ENCODE measurements around the gene LONP1. TPM values are rescaled to one million over a fixed set of nuclear protein-coding genes. Genes with fewer than 3 reads are reported as not detected.
"Not testable (repeated sequence)": the region's sequence is repeated elsewhere in the genome, so short reads cannot be mapped to it uniquely, and the experiment has no call there.

The LONP1 gene
- total RNA-seq, 2 donors from 2014 or later: 52.8 to 82.8 TPM

DNA sequence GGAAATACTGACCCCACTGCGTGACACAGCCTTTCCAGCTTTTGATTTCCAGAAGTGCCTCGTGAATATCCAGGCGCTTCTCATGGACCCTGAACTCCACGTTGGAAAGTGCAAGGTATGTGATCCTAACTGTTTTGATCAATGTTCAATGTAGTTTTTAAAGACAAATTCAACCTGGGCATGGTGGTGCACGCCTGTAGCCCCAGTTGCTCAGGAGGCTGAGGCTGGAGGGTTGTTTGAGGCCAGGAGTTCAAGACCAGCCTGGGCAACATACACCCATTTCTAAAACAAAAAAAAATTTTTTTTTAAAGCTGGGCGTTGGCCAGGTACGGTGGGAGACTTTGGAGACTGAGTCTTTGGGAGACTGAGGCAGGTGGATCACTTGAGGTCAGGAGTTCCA lies 31.8 kb upstream of the LONP1 start:
- H3K27ac ChIP-seq: no peak overlapping the region
- TF ChIP-seq, protein P1, sequence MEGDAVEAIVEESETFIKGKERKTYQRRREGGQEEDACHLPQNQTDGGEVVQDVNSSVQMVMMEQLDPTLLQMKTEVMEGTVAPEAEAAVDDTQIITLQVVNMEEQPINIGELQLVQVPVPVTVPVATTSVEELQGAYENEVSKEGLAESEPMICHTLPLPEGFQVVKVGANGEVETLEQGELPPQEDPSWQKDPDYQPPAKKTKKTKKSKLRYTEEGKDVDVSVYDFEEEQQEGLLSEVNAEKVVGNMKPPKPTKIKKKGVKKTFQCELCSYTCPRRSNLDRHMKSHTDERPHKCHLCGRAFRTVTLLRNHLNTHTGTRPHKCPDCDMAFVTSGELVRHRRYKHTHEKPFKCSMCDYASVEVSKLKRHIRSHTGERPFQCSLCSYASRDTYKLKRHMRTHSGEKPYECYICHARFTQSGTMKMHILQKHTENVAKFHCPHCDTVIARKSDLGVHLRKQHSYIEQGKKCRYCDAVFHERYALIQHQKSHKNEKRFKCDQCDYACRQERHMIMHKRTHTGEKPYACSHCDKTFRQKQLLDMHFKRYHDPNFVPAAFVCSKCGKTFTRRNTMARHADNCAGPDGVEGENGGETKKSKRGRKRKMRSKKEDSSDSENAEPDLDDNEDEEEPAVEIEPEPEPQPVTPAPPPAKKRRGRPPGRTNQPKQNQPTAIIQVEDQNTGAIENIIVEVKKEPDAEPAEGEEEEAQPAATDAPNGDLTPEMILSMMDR (IDR thresholded peaks at IDR 0.05): no peak
- no peaks in the 10 kb centered on the region for H3K9me3 ChIP-seq
- no peak overlapping the region for H3K4me3 ChIP-seq
- DNase-seq (ENCODE audit: low spot score) (no peak), ATAC-seq (ENCODE audit: insufficient number of reproducible peaks, low FRiP score, low read depth) (no peak)
- H3K36me3 ChIP-seq: no peaks in the 10 kb centered on the region
- no peaks in the 10 kb centered on the region for H3K27me3 ChIP-seq (replicated peaks; ENCODE audit: insufficient read depth)
- no peaks in the 10 kb centered on the region for H3K4me1 ChIP-seq (ENCODE audit: control insufficient read depth in 1 of 2, low read depth in 2 of 2)

DNA sequence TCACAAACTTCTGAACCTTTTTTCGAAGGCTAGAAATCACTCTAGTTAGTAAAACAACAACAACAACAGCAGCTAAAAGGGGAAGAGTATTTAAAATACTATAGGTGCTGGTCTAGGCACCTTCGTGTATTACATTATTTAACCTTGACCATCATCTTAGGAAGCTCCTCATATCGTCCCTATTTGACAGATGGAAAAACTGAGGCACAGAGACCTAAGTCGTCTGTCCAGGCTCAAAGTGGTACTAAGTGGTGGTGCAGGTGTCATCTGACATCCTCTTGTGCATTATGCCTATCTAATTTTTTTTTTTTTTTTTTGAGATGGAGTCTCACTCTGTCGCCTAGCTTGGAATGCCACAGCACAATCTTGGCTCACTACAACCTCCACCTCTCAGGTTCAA lies 29.6 kb upstream of the LONP1 start:
- Histone ChIP-seq H3K4me1 (ENCODE audit: control insufficient read depth in 1 of 2, low read depth in 2 of 2) (no peaks in the 10 kb centered on the region), H3K36me3 (no peaks in the 10 kb centered on the region), H3K27ac (no peak overlapping the region), H3K27me3 (replicated peaks; ENCODE audit: insufficient read depth) (no peaks in the 10 kb centered on the region), H3K9me3 (no peaks in the 10 kb centered on the region), H3K4me3 (no peak overlapping the region)
- TF ChIP-seq, protein P1 (IDR thresholded peaks at IDR 0.05): no peak
- ATAC-seq (ENCODE audit: insufficient number of reproducible peaks, low FRiP score, low read depth) (no peak), DNase-seq (ENCODE audit: low spot score) (no peak)

DNA sequence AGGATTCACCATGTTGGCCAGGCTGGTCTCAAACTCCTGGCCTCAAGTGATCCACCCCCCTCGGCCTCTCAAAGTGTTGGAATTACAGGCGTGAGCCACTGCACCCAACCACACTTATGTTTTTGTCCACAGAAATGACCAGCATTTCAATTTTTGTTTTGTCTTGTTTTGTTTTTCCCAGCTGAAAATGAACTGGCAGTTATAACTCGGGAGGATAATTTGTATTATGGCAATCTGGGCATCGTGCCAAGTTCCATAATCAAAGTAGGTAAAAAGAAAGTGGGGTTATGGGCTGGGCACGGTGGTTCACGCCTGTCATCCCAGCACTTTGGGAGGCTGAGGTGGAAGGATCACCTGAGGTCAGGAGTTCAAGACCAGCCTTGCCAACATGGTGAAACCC lies 29.0 kb upstream of the LONP1 start:
- H3K4me1 ChIP-seq (ENCODE audit: control insufficient read depth in 1 of 2, low read depth in 2 of 2); H3K27ac ChIP-seq; H3K9me3 ChIP-seq; H3K27me3 ChIP-seq (replicated peaks; ENCODE audit: insufficient read depth); ATAC-seq (ENCODE audit: insufficient number of reproducible peaks, low FRiP score, low read depth); H3K4me3 ChIP-seq; H3K36me3 ChIP-seq; DNase-seq (ENCODE audit: low spot score): not testable (repeated sequence)

DNA sequence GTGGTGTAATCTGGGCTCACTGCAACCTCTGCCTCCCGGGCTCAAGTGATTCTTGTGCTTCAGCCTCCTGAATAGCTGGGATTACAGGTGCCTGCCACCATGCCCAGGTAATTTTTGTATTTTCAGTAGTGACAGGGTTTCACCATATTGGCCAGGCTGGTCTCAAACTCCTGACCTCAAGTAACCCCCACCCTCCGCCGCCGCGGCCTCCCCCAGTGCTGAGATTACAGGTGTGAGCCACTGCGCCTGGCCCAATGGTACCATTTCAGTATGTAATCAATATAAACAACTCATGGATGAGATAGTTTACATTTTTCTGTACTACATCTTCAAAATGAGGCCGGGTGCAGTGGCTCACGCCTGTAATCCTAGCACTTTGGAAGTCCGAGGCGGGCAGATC lies 25.1 kb upstream of the LONP1 start:
- not testable (repeated sequence) for H3K36me3 ChIP-seq; H3K27me3 ChIP-seq (replicated peaks; ENCODE audit: insufficient read depth); DNase-seq (ENCODE audit: low spot score); H3K27ac ChIP-seq; H3K4me3 ChIP-seq; H3K9me3 ChIP-seq; H3K4me1 ChIP-seq (ENCODE audit: control insufficient read depth in 1 of 2, low read depth in 2 of 2); ATAC-seq (ENCODE audit: insufficient number of reproducible peaks, low FRiP score, low read depth)

DNA sequence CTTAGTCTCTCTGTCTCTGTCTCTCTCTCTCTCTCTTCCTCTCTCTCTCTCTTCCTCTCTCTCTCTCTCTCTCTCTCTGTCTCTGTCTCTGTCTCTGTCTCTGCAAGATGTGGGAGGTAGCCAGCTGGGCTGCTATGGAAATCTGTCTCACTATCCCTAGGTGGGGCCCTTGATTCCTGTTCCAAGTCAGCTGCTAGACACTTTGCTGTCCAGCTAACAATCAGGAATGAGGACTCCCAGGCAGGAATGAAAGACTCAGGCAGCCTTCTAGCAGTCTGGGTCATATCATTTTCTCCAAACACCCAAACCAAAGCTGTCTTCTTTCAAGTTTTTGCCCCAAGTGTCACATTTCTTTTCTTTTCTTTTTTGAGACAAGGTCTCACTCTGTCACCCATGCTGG lies 23.7 kb upstream of the LONP1 start:
- Histone ChIP-seq H3K4me1 (ENCODE audit: control insufficient read depth in 1 of 2, low read depth in 2 of 2) (no peaks in the 10 kb centered on the region), H3K27ac (no peak overlapping the region), H3K27me3 (replicated peaks; ENCODE audit: insufficient read depth) (no peaks in the 10 kb centered on the region), H3K4me3 (no peak overlapping the region), H3K36me3 (no peaks in the 10 kb centered on the region), H3K9me3 (no peaks in the 10 kb centered on the region)
- no peak for ATAC-seq (ENCODE audit: insufficient number of reproducible peaks, low FRiP score, low read depth)
- TF ChIP-seq, protein P1 (IDR thresholded peaks at IDR 0.05): no peak
- no peak for DNase-seq (ENCODE audit: low spot score)

DNA sequence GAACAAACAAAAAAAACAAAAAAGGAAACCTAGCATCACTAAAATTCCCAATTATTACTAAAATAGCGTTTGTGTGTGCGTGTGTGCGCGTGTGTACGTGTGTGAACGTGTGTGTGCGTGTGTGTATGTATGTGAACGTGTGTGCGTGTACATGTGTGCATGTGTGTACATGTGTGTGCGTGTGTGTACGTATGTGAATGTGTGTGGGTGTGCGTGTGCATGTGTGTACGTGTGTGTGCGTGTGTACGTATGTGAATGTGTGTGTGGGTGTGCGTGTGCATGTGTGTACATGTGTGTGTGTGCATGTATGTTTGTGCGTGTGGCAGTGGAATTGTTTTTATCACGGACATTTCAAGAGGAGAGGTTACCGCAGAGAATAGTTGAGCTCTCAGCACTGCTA lies 22.1 kb upstream of the LONP1 start:
- TF ChIP-seq, protein P1 (IDR thresholded peaks at IDR 0.05): no peak
- no peaks in the 10 kb centered on the region for H3K27me3 ChIP-seq (replicated peaks; ENCODE audit: insufficient read depth)
- H3K4me3 ChIP-seq: no peak overlapping the region
- H3K36me3 ChIP-seq: no peaks in the 10 kb centered on the region
- no peak for DNase-seq (ENCODE audit: low spot score)
- no peaks in the 10 kb centered on the region for H3K4me1 ChIP-seq (ENCODE audit: control insufficient read depth in 1 of 2, low read depth in 2 of 2)
- no peak overlapping the region for H3K27ac ChIP-seq
- no peaks in the 10 kb centered on the region for H3K9me3 ChIP-seq
- no peak for ATAC-seq (ENCODE audit: insufficient number of reproducible peaks, low FRiP score, low read depth)

Data from thoracic aorta (tissue), 2 donors.